T47D (cell line): ENCODE measurements around the gene INS.

ENCODE experiments used
- DNase-seq, 2 experiments: peaks; one replicate each; pipeline versions ENCODE4 v3.0.0 to v3.0.0-alpha.2; 2011 to 2012; ENCODE audit warnings: low read depth in 1 of 2, low spot score in 1 of 2
- JUND ChIP-seq: IDR thresholded peaks from 2 replicates; pipeline ENCODE4 v1.6.1; 2012; ENCODE audit warnings: low read depth
- in situ Hi-C: cut with HindIII; loops from 2 replicates; pipeline ENCODE4 v1.10.0; 2016; ENCODE audit warnings: low sequenced_read_pairs, low pct_unique_long_range_greater_than_20kb

INS gene

DNA sequence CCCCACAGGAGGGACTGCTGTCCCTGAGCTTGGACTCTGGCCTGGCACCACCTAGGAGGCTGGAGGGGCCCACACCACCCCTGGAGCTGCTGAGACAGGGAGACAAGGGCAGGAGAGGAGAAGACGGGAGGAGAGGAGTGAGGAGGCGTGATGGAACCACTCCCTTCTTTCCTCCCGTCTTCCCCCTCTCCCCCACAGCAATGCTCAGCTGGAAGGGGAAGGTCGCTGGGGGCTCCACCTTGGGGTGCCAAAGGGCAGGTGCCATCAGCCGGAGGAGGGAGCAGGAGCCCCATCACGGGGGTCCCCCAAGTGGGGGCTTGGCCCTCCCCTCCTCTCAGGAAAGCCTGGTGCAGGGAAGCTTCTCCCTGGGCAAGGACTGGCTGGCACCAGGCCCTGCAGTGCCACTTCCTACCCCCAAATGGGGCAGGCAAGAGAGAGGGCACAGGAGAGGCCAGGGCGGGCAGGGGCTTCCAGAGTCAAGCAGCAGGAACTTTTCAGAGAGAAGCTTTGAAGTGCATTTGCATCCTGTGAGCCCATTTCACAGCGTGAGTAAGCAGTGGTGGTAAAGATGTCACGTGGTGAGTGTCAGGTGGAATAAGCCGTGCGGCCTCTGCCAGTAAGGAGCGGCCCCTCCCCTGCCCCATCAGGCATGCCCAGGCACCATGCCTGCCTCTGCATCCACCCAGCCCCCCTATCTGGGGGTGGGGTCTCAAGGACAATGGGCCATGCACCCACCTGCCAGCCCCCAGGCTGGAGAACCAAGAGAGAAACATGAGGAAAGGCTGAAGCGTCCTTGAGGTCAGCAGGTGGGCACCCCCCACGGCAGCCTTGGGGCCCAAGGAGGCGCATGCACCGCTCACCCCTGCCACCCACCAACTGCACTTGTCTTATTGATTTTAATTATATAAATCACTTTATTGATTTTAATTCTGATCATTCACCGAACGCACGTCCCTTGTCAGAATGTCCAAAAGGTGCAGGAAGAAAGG, 26.7 kb downstream of the INS start:
- no peak for TF ChIP-seq JUND
- in situ Hi-C loops: no loop called here
- no peak for DNase-seq

DNA sequence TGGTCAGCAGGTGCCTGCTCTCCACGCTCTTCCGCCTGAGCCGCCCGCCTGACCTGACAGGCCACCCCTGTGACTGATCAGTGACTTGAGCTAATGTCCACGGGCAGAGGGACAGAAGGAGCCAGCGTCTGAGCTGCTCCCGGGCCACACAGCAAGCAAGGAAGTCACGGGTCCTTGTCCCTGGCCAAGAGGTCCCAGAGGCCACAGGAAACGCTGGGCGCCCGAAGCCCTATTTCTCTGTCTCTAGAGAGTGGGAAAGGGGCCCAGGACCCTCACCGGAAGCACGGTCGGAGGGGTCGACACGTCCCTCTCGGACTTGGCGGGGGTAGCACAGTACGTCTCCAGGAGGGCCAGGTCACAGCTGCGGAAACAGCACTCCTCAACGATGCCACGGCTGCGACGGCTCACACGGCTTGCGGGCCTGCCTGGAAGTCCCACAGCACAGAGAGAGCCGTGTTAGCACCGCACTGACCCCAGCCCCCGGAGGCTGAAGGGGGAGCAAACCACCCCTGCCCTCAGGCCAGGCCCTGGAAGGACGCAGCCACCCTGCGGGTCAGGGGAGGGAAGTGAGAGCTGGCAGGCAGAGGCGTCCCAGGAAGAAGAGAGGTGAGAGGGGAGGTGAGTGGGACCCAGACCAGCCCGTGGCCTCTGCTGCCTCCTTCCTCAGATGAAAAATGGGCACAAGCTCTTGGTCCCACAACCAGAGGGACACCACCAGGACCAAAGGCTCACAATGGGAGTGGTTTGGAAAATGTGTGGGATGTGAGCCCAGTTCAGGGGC, 27.6 kb downstream of the INS start:
- no peak for TF ChIP-seq JUND
- no peak for DNase-seq
- in situ Hi-C loops: no loop called here

DNA sequence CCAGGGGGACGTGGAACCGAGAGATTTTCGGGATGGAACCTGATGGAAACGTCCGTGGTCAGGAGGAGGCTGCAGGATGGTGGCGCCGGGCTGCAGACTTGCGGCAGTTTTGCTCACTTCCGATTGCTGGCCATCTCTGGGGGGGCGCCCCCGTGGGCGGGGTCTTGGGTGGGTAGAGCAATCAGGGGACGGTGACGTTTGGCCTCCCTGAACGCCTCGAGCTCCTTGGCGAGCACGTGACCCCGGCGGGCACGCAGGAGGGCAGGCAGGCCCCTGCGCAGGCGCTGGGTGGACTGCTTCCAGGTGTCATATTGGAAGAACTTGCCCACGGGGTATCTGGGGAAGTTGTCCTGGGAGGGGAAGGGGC, 28.2 kb downstream of the INS start:
- DNase-seq: no peak
- no peak for TF ChIP-seq JUND
- in situ Hi-C loops: no loop called here

DNA sequence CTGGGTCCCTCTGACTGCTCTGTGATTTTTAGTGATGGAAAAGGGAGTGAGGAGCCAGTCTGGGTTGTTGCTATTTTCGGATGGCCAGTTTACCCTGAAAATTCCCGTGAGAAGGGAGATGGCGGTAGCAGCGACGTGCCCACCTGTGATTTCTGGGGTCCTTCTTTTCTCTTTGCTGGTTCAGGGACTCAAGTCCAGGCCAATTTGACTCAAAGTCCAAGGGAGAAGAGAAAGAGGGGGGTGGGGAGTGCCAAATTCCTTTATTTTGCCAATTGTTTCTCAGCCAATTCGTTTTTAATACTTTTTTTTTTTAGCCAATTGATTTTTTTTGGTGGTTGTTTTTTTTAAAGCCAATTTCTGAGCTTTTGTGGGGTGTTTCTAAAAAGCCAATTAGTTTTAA, 28.8 kb downstream of the INS start:
- in situ Hi-C loops: no loop called here
- no peak for DNase-seq
- TF ChIP-seq JUND: no peak

DNA sequence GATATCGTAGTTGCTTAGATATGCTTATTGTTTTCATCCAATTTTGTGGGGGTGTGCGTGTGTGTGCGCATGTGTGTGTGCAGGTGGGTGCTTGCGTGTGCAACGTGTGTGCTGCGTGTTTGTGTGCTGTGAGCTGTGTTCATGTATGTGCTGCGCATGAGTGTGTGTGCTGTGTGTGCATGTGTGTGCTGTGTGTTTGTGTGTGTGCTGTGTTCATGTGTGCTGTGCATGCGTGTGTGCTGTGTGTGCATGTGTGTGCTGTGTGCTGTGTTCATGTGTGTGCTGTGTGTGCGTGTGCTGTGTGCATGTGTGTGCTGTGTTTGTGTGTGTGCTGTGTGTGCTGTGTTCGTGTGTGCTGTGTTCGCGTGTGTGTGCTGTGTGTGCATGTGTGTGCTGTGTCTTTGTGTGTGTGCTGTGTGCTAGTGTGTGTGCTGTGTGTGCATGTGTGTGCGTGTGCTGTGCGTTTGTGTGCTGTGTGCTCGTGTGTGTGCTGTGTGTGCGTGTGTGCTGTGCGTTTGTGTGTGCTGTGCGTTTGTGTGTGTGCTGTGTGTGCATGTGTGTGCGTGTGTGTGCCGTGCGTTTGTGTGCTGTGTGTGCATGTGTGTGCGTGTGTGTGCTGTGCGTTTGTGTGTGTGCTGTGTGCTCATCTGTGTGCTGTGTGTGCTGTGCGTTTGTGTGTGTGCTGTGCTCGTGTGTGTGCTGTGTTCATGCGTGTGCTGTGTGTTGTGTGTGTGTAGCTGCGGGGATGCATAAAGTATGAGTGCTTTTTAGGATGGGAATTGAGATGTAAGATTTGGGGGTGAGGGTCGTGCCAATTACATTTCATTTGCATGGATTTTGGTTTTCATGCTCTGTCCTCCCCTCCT, 29.4 kb downstream of the INS start:
- in situ Hi-C loops: no loop called here

DNA sequence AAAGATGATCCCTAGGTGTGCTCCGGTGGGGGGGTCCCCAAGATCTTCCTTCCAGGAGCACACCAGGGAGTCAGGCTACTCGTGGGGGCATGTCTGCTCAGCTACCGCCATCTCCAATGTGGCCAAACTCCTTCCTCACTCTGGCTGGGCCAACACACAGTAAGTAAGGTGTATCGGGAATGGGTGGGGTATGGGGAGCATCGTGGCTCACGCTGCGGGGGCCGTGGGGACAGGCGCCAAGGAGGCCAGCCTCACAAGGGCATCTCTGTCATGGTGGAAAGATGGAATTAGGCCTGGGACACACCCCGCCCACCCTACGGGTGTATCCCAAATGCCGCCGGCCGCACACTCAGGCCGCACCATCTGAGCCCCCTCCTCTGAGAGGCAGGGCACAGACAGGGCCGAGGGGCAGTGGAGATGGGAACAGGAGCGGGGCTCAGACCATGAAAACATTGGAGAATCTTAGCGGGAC, 30.1 kb downstream of the INS start:
- TF ChIP-seq JUND: no peak
- DNase-seq: no peak
- in situ Hi-C loops: no loop called here

More for the DNA sequence above, 29.4 kb downstream of the INS start:
- TF ChIP-seq JUND: no peak
- DNase-seq: no peak

DNA sequence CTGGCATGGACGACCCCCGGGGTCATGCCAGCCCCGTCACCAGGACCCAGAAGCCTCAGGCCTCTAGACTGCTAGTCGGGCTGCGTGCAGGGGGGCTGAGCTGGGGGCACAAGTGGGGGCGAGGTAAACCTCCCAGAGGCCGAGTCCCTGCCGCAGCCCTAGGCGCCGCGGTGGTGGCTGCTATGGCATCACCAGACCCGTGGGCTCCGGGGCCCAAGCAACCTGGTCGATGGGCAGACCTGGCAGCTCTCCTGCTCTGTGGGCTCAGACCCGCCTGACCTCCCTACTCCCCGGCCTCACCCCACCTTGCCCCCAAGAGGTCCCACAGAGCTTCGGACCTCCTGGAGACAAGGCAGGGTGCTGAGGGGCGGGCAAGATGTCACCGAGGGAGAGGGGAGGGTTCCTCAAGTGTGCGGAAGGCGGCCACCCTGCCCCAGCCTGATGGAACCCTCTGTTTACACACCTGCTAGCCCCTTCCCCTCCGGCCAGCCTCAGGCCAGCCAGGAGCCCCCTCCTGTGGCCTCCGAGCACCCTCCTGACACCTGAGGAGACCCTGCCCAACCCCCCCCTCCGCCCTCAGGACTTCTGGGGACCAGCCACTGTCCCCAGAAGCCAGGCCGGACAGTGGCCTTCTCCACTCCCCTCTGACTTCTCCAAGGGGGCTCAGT, 31.2 kb downstream of the INS start:
- in situ Hi-C loops: no loop called here
- TF ChIP-seq JUND: no peak
- no peak for DNase-seq

DNA sequence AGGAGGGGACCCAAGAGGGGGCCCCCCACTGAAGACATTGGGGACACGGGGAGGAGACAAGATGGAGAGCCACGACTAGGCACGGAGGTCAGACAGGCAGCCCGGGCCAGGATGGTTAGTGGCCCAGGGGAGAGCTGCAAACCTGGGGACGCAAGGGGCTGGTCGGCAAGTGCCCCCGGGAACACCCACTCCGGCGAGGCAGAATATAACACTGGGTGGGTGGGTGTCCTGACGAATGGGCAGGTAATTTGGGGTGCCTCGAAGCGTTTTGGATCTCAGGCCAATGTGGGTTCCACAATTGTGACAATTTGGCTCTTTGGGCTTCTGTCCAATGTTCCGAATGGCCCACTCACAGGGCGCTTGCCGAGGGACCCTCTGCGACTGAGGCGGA, 31.7 kb downstream of the INS start:
- DNase-seq: no peak
- in situ Hi-C loops: no loop called here
- TF ChIP-seq JUND: no peak

DNA sequence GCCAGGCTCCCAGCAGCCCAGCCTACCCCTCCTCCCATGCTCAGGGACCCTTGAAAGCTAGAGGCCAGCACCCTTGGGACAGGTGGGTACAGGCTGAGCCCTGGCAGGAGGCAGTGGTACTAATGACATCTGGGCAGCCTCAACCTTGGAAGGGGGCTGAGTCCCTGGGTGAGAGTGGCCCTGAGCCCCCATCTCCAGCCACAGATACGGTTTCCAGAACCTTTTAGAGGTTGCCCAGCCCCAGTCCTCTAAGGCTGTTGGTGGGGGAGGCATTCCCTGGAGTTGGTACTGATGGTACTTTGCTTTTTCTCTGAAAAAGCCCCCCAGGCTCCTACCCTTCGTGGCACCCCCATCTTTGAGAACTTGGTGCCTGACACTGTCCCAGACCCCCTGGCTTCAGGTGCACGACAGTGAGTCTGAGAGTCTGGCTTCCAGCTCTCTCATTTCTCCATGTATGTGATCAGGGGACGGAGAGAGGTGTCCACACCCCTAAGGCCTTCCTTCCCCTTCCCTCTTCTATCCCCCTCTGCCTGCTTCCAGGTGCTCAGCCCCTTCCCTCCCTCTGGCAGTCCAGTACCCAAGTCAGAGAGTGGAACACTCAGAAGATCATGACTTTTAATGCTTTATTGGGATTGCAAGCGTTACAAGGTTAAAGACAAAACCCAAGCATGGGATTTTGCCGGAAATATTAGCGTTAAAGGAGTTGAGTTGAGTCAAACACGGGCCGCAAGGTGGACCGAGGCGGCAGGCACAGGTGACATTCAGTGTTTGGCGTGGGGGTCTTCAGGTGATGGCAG, 32.3 kb downstream of the INS start:
- no peak for DNase-seq
- in situ Hi-C loops: no loop called here
- no peak for TF ChIP-seq JUND

DNA sequence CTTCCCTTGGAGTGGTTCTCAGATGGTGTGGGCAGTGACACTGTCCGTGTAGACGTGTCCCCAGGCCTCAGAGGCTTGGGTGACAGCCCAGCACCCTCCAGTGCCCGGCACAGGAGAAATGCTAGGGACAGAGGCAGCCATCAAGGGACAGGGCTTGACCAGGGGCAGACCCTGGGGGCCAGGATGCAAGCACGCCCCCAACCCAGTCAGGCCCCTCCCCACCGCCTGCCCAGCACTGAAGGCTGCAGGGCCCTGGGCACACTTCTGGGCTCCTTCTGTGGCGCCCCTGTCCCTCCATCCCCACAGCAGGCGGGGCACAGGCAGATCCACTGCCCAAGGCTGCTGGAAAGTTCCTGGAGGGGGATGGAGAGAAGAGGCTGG, 32.9 kb downstream of the INS start:
- no peak for TF ChIP-seq JUND
- in situ Hi-C loops: no loop called here
- no peak for DNase-seq

DNA sequence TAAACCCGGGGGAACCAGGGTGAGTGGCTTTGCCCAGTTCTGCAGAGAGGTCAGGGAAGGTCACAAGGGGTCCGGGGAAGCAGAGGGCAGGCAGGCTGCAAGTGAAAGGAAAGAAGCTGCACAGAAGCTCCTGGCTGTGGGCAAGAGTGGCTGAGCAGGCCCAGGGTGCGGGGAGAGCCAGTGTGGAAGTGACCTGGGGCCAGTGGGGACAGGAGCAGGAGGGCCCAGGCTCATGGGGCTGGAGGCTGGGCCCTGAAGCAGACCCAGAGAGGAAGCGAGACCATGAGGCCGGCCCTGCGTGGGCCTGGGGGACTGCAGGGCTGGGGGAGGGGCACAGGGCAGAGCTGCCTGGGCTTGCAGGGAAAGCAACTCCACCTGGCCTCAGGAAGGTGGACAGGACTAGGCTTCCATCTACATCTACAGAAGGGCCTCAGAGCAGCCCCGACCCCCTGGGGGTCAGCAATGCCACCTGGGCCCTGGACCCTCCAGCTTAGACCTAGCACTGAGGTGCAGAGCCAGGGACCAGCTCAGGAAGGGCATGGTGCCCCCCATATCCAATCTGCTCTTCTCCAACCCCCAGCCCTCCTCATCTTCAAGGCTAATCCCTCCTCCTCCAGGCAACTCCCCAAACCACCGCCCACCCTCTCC, 33.4 kb downstream of the INS start:
- DNase-seq: no peak
- TF ChIP-seq JUND: no peak
- in situ Hi-C loops: no loop called here
